HG03575 (cell line): ENCODE results near the gene PDCD5.
"Not testable (repeated sequence)": the region's sequence is repeated elsewhere in the genome, so short reads cannot be mapped to it uniquely, and the experiment has no call there.

Experiments used
- ATAC-seq: cut with Tn5 transposase; IDR thresholded peaks from one replicate; pipeline ENCODE4 v1.9.1; 2021; ENCODE audit not compliant: unreplicated experiment, insufficient number of reproducible peaks, low FRiP score; ENCODE audit errors: extremely low read depth

PDCD5 gene

DNA sequence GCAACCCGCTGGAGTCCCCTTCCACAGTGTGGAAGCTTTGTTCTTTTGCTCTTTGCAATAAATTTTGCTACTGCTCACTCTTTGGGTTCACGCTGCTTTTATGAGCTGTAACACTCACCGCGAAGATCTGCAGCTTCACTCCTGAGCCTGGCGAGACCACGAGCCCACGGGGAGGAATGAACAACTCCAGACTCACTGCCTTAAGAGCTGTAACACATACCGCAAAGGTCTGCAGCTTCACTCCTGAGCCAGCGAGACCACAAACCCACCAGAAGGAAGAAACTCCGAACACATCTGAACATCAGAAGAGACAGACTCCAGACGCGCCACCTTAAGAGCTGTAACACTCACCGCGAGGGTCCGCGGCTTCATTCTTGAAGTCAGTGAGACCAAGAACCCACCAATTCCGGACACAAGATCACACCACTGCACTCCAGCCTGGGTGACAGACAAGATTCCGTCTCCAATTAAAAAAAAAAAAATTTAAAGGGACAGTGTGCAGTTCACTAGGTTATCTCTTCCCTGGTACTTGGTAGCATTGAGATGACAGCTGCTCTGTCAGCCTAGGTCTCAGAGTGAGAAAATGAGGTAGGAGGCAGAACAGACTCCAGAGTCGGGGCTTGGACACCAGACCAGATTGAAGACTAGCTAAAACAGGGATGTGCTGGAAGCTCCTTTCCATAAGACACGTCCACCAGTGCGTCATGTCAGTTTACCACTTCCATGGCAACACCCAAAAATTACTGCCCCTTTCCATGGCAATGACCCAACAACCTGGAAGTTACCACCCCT is 8.1 kb upstream of the PDCD5 start:
- not testable (repeated sequence) for ATAC-seq

DNA sequence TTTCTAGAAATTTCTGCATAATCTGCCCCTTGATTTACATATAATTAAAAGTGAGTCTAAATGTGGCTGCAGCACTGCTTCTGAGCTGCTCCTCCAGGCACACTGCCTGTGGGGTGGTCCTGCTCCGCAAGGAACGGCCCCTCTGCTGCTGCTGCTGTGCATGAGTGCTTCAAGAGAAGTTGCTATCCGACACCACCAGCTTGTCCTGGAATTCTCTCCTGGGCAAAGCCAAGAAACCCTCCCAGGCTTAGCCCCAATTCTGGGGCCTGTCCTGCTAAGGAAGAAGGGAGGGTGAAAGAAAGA is 7.5 kb upstream of the PDCD5 start:
- ATAC-seq, result no peak

DNA sequence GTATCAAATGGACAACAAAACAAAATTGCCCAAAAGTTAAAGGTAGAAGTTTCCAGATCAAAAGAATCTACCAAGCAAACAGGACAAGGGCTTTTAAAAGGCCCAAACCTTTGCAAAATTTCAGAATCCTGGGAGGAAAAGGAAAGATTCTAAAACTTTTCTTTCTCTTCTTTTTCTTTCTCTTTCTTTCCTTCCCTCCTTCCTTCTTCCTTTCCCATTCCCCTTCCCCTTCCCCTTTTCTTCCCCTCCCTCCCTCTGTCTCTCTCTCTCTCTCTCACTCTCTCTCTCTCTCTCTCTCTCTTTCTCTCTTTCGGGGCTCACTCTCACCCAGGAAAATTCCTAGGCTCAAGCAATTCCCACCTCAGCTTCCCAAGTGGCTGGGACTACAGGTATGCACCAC is 4.2 kb upstream of the PDCD5 start:
- ATAC-seq, result no peak

DNA sequence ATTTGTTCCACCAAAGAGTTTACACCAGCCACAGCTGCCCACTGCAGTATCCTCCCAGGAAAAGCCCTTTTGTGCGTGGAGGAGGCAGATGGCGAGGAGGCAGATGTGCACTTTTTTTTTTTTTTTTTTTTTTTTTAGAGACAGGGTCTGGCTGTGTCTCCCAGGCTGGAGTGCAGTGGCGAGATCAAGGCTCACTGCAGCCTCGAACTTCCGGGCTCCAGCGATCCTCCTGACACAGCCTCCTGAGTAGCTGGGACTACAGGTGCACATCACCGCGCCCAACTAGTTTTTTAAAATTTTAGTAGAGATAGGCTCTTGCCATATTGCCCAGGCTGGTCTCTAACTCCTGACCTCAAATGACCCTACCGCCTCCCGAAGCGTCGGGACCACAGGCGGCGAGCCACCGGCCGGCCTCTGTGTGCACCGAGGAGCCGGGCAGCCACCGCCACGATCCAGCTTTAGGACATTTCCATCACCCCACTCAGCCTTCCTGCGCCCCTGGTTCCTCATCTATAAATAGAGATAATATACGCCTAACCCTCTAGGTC is 563 bp upstream of the PDCD5 start:
- peak; percentile 21 for ATAC-seq

DNA sequence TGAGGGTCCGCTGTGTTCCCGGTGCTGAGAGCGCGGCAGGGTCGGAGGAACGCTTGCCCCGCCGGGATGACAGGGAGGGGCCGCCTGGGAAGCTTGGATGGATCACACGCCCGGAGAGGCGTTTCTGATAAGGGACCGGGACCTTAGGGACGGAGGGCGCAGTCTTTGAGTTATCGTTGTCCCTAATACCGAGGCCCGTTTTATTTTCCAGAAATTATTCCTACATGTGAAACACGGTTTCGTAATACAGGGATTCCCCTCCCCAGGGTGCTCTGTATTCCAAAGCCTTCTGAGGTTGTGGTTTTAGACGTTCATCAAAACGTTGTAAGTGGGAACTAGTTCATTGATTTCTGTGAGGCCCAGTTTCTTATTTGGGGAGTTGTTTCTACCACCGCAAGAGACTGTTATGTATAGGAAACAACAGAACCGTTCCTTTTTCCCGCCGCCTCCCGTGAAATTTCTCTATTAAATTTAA is 752 bp downstream of the PDCD5 start:
- ATAC-seq, result no peak

DNA sequence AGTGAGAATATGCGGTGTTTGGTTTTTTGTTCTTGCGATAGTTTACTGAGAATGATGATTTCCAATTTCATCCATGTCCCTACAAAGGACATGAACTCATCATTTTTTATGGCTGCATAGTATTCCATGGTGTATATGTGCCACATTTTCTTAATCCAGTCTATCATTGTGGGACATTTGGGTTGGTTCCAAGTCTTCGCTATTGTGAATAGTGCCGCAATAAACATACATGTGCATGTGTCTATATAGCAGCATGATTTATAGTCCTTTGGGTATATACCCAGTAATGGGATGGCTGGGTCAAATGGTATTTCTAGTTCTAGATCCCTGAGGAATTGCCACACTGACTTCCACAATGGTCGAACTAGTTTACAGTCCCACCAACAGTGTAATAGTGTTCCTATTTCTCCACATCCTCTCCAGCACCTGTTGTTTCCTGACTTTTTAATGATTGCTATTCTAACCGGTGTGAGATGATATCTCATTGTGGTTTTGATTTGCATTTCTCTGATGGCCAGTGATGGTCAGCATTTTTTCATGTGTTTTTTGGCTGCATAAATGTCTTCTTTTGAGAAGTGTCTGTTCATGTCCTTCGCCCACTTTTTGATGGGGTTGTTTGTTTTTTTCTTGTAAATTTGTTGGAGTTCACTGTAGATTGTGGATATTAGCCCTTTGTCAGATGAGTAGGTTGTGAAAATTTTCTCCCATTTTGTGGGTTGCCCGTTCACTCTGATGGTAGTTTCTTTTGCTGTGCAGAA is 6.9 kb downstream of the PDCD5 start:
- ATAC-seq, result not testable (repeated sequence)

DNA sequence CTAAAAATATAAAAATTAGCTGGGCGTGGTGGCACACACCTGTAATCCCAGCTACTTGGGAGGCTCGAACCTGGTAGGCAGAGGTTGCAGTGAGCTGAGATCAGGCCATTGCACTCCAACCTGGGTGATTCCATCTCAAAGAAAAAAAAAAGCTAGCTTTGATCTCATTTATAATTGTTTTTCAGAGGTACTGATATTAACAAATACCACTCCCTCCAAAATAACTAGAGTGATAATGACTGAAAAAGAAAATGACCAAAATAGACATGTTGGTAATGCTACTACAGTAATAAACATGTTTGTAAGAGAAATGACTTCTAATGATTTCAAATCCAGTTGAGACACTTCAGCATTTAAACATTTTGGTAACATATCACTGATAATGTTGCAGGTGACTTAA is 13.0 kb downstream of the PDCD5 start:
- ATAC-seq, result no peak

DNA sequence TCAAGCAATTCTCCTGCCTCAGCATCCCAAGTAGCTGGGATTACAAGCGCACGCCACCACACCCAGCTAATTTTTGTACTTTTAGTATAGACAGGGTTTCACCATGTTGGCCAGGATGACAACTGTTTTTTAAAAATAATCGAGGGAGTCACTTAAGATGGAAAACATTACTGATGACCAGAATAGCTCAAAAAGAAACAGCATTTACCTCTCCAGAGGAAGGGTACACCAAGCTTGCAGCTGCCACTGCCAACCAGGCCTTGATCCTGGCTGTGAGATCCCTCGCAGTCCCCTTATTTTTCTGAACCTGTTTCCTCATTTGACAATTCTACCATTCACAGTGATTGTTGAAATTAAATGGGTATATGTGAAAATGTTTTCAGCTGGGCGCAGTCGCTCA is 14.5 kb downstream of the PDCD5 start:
- ATAC-seq, result no peak

DNA sequence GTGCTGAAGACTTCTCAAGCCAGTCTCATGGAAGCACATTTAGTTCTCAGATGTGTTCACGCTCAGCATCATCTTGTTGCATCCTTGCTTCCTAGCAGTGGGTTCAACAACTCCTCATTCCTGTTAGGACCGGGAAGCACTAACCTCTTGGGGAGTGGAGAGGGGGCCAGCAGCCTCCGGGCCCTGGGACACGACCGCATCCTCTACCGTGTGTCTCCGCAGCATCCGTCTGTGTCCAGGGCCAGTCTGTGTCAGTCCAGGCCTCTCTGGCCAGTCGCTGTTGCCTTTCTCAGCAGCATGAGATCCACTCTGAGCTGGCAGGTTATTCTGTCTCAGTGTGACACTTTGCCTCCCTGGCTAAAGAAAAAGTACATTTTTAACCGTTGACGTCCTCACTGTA is 17.0 kb downstream of the PDCD5 start:
- ATAC-seq, result no peak

DNA sequence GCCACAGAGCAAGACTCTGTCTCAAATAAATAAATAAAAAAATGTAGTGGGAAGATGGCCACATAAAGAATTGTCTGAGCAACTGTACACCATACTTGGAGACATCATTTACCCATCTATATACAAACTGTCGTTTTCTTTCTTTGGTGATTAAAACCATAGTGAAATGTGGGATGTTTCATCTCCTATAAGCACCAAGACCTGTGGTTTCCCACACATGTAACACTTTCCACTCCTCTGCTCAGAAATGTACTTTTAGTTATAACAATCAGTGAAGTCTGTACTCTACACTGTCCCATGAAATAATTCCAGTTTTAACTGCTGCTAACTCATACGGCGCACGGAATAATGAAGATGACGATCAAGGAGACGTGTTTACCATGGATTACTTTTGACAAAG is 18.3 kb downstream of the PDCD5 start:
- no peak for ATAC-seq

DNA sequence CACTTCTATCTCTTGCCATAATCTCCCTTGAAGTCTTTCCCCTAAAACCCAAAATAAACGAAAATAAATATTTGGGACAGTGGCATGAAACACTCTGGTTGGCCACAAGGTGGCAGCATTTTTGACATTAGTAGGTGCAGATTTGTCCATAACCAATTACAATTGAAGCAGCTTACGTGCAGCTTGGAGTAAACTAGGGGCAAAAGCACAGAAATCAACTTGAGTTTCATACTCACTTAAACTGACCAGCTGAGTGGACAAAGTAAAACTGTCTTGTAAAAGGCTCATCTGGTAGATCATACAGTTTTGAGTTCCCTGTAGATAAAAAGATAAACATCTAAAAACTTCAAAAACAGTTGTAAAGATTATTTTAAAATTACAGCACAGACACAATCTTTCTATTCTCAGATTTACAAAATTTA is 18.8 kb downstream of the PDCD5 start:
- no peak for ATAC-seq

DNA sequence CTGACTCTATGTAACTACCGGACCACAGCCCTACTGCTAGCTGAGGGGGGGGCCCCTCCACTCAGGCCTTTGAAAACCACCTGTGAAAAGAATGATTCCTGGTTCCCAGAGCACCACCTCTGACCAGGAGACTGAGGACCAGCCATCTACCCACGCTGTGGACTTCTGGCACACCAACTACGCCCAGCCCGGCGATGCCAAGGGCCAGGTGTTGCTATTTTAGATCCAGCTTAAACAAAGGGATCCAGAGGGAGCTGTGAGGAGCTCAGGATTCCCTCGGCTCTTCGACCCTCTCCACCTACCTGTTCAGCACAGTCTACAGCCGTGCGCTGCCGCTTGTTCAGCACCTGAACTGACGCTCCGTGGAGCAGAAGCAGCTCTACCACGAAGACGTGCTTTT is 23.0 kb downstream of the PDCD5 start:
- ATAC-seq, result no peak

DNA sequence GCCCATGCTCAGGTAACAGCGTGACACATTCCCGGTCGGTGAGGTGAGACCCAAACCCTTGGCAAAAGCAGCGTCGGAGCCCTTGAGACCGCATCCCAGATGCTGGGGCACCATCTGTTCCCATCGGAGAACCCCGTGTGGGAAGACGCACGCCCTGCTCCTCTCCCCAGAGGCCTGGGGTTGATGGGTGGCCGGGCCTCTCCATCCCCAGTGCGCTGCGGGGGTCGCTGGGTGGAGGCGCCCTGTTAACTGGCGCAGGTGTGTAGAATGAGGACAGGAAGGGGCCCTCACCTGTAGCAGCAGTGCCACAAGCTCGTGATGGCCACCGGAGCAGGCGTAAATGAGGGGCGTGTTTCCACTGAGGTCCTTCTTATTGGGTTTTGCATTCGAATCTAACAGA is 24.6 kb downstream of the PDCD5 start:
- no peak for ATAC-seq

DNA sequence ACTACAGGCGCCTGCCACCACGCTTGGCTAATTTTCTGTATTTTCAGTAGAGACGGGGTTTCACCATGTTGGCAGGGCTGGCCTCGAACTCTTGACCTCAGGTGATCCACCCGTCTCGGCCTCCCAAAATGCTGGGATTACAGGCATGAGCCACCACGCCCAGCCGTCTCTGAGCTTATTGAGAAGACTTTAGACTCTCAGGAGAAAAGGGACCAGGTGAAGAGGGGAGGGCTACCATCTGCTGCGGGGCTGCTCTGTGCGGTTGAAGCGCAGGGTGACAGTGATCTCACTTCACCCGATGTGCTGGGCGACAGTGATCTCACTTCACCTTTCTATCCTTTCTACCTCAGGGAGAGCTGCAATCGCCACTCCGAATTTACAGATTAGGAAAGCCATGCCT is 25.3 kb downstream of the PDCD5 start:
- no peak for ATAC-seq

DNA sequence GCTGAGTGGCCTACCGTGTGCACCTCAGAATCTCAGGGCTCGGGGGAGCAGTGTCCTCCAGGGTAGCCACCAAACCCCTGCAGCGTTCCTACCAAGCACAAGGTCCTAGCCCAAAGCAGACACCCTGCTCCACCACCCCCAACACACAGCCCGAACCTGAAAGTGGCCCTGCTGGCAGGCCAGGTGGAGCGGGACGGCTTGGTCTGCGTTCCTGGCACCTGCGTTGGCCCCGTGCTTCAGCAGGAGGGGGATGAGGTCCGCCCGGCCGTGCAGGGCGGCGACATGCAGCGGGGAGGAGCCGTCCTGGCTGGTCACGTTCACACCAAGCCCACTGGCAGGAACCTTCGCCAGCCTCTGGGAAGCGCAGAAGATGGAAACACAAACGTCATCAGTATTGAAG is 26.5 kb downstream of the PDCD5 start:
- no peak for ATAC-seq

DNA sequence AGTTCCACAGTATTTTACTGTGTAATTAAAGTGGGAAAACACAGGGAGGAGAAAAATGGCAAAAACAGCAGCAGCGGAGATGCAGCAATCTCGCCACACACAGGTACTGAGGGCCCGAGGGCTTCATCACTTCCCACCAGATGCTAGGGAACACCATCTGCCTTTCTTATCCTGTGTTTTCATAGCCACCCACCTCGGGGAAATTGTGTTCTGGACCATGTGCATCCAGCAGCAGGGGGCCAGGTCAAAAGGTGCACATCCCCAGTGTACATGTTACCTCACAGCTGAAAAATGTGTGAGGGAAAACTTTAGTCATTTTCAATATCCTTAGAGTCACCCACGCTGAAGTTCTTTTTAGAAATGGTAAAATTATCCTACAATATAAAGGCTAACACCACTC is 30.2 kb downstream of the PDCD5 start:
- no peak for ATAC-seq

DNA sequence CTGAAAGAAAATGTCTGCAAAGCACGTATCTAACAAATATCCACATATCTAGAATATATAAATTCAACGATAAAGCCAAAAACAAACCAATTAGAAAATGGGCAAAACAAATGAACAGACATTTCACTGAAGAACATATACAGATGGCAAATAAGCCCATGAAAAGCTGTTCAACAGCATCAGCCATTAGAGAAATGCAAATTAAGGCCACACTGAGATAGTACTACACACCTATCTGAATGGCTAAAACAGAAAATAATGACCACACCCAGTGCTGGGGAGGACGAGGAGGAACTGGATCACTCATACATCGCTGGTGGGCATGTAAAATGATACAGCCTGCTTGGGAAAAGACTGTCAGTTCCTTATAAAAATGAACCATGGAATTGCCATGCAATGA is 32.0 kb downstream of the PDCD5 start:
- ATAC-seq, result no peak

DNA sequence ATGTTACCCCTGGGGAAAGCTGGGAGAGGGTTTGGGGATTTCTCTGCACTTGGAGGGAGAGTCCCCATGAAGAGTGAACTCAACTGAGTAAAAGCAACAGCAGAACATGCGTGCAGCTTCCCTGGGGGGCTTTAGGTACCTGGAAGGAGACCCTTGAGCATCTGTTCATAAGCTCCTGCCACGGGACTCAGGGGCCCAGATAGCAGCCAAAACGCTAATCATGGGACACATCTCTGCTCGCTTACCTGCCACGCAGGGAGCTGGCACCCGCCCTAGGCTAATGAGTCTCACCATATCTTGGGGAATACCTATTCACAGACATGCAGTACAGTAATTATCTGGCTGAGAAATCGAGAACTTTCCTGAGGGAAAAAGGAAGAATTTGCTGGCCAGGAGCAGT is 33.9 kb downstream of the PDCD5 start:
- no peak for ATAC-seq

DNA sequence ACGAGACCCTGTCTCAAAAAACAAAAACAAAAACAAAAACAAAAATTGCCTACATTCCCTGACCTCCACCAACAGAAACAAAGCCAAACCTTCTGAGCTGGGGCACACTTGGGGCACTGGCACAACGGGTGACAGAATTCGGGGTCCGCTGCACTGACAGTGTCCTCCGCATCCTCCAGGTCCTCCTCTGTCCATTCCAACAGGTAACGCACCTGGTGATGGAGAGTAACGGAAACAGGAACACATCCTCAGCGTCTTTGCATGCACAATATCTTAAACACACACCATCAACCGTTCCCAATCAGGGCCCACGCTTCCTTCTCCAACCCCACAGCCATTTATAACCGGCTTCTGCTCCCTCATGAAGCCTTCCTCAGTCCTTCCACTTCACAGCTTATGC is 34.6 kb downstream of the PDCD5 start:
- no peak for ATAC-seq

DNA sequence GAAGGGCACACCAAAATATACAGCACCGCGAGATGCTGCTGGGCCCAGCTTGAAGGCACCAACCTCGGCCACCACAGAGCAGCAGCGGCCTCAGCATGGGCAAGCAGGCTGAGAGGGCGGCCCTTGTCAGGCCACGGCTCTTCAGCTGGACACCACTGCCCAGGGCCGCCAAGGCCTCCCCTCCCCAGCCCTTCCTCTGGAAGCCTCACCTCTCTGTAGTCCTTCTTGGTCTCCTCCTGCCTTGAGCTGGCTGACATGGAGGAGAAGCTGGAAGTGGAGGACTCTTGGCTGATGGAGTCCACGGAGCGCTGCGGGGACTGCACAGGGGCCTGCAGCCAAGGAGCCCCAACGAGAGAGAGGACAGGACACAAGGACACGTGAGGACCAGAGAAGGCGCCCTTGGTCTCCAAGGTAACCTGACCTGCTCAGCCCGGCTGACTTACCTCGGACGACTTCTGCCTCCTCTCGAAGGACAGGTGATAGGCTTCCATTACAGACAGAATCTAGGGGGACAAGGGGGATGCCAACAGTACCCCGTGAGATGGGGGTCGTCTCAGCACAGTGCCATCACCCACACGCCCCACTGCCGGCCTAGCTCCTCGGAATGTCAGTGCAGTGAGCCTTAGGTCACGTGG is 38.2 kb downstream of the PDCD5 start:
- ATAC-seq, result no peak
